Progenitor cell of endocrine pancreas (in vitro differentiated cells): Measurements from ENCODE around the gene PRDM11. TPM values are rescaled to one million over a fixed set of nuclear protein-coding genes. Genes with fewer than 3 reads are reported as not detected.

Experiments used
- DNase-seq: peaks from one replicate; pipeline ENCODE4 v3.0.0; 2021; ENCODE audit warnings: low spot score; ENCODE audit not compliant: unreplicated experiment
- H3K27ac Mint-ChIP-seq: 2 replicates; pipeline ENCODE4 v1.8.0; 2021; ENCODE audit warnings: mild to moderate bottlenecking, moderate library complexity, mixed read lengths
- H3K27me3 Mint-ChIP-seq: 2 replicates; pipeline ENCODE4 v1.8.0; 2021; ENCODE audit warnings: mixed read lengths
- H3K36me3 Mint-ChIP-seq: 2 replicates; pipeline ENCODE4 v1.8.0; 2022; ENCODE audit warnings: mixed read lengths; ENCODE audit not compliant: insufficient read depth
- H3K4me1 Mint-ChIP-seq: 2 replicates; pipeline ENCODE4 v1.8.0; 2021; ENCODE audit warnings: low read depth, mixed read lengths
- H3K4me3 Mint-ChIP-seq: 2 replicates; pipeline ENCODE4 v1.8.0; 2021; ENCODE audit warnings: low read depth, mild to moderate bottlenecking, moderate library complexity, mixed read lengths
- H3K9me3 Mint-ChIP-seq: 2 replicates; pipeline ENCODE4 v1.8.0; 2021; ENCODE audit warnings: low read depth, mixed read lengths
- total RNA-seq: library from RNA; stranded (reverse); gene quantifications from 2 replicates; pipeline ENCODE4 v1.2.1, GENCODE V29; 2021
- TF ChIP-seq, protein P1 (sequence below): fragments of 200-600 bp; sonication (generic); IDR thresholded peaks from one replicate; pipeline ENCODE4 v1.5.0; 2021; ENCODE audit warnings: antibody characterized with exemption, mild to moderate bottlenecking; ENCODE audit not compliant: unreplicated experiment

PRDM11 gene
- total RNA-seq, 1 donor from 2014 or later, result 27.1 TPM

DNA sequence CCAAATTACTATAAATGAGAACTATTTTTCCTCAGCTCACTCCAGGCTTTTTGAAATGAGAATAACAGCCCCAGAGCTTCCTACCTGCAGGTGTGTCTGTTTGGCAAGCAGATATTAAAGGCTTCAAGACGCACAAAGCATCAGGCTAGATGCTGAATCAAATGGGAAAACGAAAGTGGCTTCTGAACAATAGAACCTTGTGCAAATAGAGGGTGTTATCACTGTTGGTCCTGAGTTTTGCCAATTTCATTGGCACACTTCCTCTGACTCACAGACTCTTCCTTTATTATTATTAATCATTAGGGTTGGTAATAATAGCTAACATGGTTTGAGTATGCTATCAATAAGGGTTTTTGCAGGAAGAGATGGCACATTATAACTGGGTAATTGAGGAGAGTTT is 126.3 kb downstream of the PRDM11 start:
- Mint-ChIP-seq H3K4me1 (peaks cover 14% of the 10 kb centered on the region), H3K27ac (no peak overlapping the region), H3K36me3 (peaks cover 5% of the 10 kb centered on the region), H3K4me3 (no peak overlapping the region), H3K9me3 (peaks cover 3% of the 10 kb centered on the region), H3K27me3 (peaks cover 12% of the 10 kb centered on the region)
- no peak for DNase-seq
- TF ChIP-seq, protein P1, sequence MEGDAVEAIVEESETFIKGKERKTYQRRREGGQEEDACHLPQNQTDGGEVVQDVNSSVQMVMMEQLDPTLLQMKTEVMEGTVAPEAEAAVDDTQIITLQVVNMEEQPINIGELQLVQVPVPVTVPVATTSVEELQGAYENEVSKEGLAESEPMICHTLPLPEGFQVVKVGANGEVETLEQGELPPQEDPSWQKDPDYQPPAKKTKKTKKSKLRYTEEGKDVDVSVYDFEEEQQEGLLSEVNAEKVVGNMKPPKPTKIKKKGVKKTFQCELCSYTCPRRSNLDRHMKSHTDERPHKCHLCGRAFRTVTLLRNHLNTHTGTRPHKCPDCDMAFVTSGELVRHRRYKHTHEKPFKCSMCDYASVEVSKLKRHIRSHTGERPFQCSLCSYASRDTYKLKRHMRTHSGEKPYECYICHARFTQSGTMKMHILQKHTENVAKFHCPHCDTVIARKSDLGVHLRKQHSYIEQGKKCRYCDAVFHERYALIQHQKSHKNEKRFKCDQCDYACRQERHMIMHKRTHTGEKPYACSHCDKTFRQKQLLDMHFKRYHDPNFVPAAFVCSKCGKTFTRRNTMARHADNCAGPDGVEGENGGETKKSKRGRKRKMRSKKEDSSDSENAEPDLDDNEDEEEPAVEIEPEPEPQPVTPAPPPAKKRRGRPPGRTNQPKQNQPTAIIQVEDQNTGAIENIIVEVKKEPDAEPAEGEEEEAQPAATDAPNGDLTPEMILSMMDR, result no peak

- DNase-seq, result no peak
- TF ChIP-seq, protein P1, result no peak
- Mint-ChIP-seq H3K27ac (no peak overlapping the region), H3K4me1 (peaks cover 10% of the 10 kb centered on the region), H3K9me3 (peaks cover 3% of the 10 kb centered on the region), H3K27me3 (peaks cover 9% of the 10 kb centered on the region), H3K36me3 (peaks cover 6% of the 10 kb centered on the region), H3K4me3 (no peak overlapping the region)
Observed at GRCh38 chr11:45273509-45273908, 127.1 kb downstream of the PRDM11 start.

GRCh38 chr11:45274206-45274605 is 127.8 kb downstream of the PRDM11 start:
- Mint-ChIP-seq H3K36me3 (peaks cover 6% of the 10 kb centered on the region), H3K4me3 (no peak overlapping the region), H3K9me3 (peaks cover 3% of the 10 kb centered on the region), H3K4me1 (peaks cover 10% of the 10 kb centered on the region), H3K27ac (no peak overlapping the region), H3K27me3 (peaks cover 9% of the 10 kb centered on the region)
- TF ChIP-seq, protein P1, result no peak
- DNase-seq, result no peak

DNA sequence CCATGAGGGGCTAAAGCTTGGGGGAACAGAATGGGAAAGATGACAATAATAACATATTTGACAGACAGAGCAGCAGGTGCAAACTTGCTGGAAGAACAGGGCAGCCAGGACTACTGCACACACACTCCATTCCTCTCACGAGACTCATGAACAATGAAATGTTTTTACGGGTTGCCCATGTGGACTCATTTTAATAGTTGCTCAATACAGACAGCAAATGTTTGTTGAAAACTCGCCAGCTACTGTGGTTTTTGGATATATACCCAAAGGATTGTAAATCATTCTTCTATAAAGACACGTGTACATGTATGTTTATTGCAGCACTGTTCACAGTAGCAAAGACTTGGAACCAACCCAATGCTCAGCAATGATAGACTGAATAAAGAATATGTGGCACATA is 129.4 kb downstream of the PRDM11 start:
- Mint-ChIP-seq H3K9me3 (peaks cover 8% of the 10 kb centered on the region), H3K4me1 (peaks cover 9% of the 10 kb centered on the region), H3K4me3 (no peak overlapping the region), H3K36me3 (peaks cover 6% of the 10 kb centered on the region), H3K27ac (no peak overlapping the region), H3K27me3 (peaks cover 9% of the 10 kb centered on the region)
- TF ChIP-seq, protein P1, result no peak
- no peak for DNase-seq

DNA sequence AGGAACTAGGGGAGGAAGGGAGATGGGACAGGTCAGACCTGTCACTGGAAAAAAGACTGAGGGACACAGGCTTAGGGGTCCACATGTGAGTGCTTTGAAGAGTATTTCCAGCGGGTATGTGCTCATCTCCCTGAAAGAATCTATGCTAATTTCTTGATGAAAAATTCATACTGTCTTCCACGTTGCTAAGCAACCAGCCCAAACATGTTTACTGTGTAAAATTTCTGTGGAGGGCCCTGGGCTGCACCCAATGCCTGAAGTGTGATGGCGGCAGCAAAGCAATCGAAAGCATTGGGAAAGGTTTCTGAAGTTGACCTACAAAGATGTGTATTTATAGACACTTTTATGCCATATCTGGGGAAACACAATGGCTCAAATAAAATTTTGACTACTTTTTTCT is 132.3 kb downstream of the PRDM11 start:
- peaks cover 7% of the 10 kb centered on the region for H3K27me3 Mint-ChIP-seq
- TF ChIP-seq, protein P1, result no peak
- H3K4me1 Mint-ChIP-seq, result peaks cover 9% of the 10 kb centered on the region
- no peak overlapping the region for H3K4me3 Mint-ChIP-seq
- H3K9me3 Mint-ChIP-seq, result peaks cover 6% of the 10 kb centered on the region
- DNase-seq, result no peak
- H3K27ac Mint-ChIP-seq, result no peak overlapping the region
- peaks cover 2% of the 10 kb centered on the region for H3K36me3 Mint-ChIP-seq
